Subcutaneous abdominal adipose tissue (tissue), 5 donors: ENCODE measurements around the gene EME2.
A peak's percentile ranks its signal among the peaks of the same experiment; 100 is the strongest.

Source experiments
- H3K27ac ChIP-seq: one replicate; pipeline ENCODE4 v1.7.0; 2013; ENCODE audit warnings: low read depth, mild to moderate bottlenecking, inconsistent platforms, low read length, moderate library complexity
- H3K27me3 ChIP-seq, 5 donors: one replicate each; pipeline ENCODE4 v1.7.0; 2013; ENCODE audit warnings: low read length in 5 of 5, inconsistent platforms in 1 of 5; ENCODE audit not compliant: control insufficient read depth in 5 of 5, insufficient read depth in 4 of 5
- H3K36me3 ChIP-seq, 5 donors: one replicate each; pipeline ENCODE4 v1.7.0; 2013; ENCODE audit warnings: low read length in 5 of 5; ENCODE audit not compliant: control insufficient read depth in 5 of 5, insufficient read depth in 5 of 5
- H3K4me1 ChIP-seq, 5 donors: one replicate each; pipeline ENCODE4 v1.7.0; 2013; ENCODE audit warnings: low read length in 5 of 5, mild to moderate bottlenecking in 3 of 5, moderate library complexity in 1 of 5; ENCODE audit not compliant: control insufficient read depth in 5 of 5, insufficient read depth in 5 of 5
- H3K4me3 ChIP-seq, 5 donors: one replicate each; pipeline ENCODE4 v1.7.0; 2013; ENCODE audit warnings: low read length in 5 of 5, low read depth in 1 of 5
- H3K9ac ChIP-seq, 5 donors: one replicate each; pipeline ENCODE4 v1.7.0; 2013; ENCODE audit warnings: low read length in 5 of 5, mild to moderate bottlenecking in 4 of 5, moderate library complexity in 3 of 5
- H3K9me3 ChIP-seq, 5 donors: one replicate each; pipeline ENCODE4 v1.7.0; 2013; ENCODE audit warnings: low read length in 5 of 5; ENCODE audit not compliant: control insufficient read depth in 5 of 5
- donor health status: healthy.
- donor health status: healthy.
- donor health status: healthy.
- donor health status: healthy.
- donor health status: healthy.

The EME2 gene

GRCh38 chr16:1776991-1777374 lies 4.4 kb downstream of the EME2 start:
- H3K27ac ChIP-seq, result no peak overlapping the region
- peaks cover 0 to 57% (median 43%) of the 10 kb centered on the region in 5 donors for H3K36me3 ChIP-seq
- H3K27me3 ChIP-seq, result no peaks in the 10 kb centered on the region
- no peaks in the 10 kb centered on the region for H3K9me3 ChIP-seq
- H3K4me3 ChIP-seq, result no peak overlapping the region
- H3K9ac ChIP-seq, result no peak overlapping the region
- H3K4me1 ChIP-seq, result peaks cover 5 to 45% (median 43%) of the 10 kb centered on the region in 5 donors

- Histone ChIP-seq H3K4me3 (no peak overlapping the region), H3K36me3 (peaks cover 0 to 57% (median 43%) of the 10 kb centered on the region in 5 donors), H3K9me3 (no peaks in the 10 kb centered on the region), H3K27me3 (no peaks in the 10 kb centered on the region), H3K9ac (no peak overlapping the region), H3K4me1 (peaks cover 4 to 39% (median 37%) of the 10 kb centered on the region in 5 donors), H3K27ac (no peak overlapping the region)
These were observed 5.0 kb downstream of the EME2 start for GRCh38 chr16:1777375-1778199.

- Histone ChIP-seq H3K4me1 (peaks cover 4 to 43% (median 39%) of the 10 kb centered on the region in 5 donors), H3K27me3 (no peaks in the 10 kb centered on the region), H3K9me3 (no peaks in the 10 kb centered on the region), H3K4me3 (no peak overlapping the region), H3K27ac (no peak overlapping the region), H3K9ac (peak overlapping the region in 1 of 5 donors; percentile 35), H3K36me3 (peaks cover 0 to 57% (median 43%) of the 10 kb centered on the region in 5 donors)
These were observed 5.9 kb downstream of the EME2 start for GRCh38 chr16:1778200-1779179.

- no peak overlapping the region for H3K27ac ChIP-seq
- H3K9ac ChIP-seq, result peak overlapping the region in 1 of 5 donors; percentile 35
- no peaks in the 10 kb centered on the region for H3K27me3 ChIP-seq
- peaks cover 0 to 43% (median 37%) of the 10 kb centered on the region in 5 donors for H3K4me1 ChIP-seq
- H3K4me3 ChIP-seq, result no peak overlapping the region
- no peaks in the 10 kb centered on the region for H3K9me3 ChIP-seq
- peaks cover 0 to 57% (median 43%) of the 10 kb centered on the region in 5 donors for H3K36me3 ChIP-seq
These were observed 6.7 kb downstream of the EME2 start for GRCh38 chr16:1779234-1779701.

GRCh38 chr16:1779741-1780676 lies 7.4 kb downstream of the EME2 start:
- Histone ChIP-seq H3K9ac (peak overlapping the region in 1 of 5 donors; percentile 35), H3K27me3 (no peaks in the 10 kb centered on the region), H3K4me1 (peaks cover 0 to 38% (median 33%) of the 10 kb centered on the region in 5 donors), H3K9me3 (no peaks in the 10 kb centered on the region), H3K36me3 (peaks cover 0 to 57% (median 43%) of the 10 kb centered on the region in 5 donors), H3K27ac (no peak overlapping the region), H3K4me3 (no peak overlapping the region)

GRCh38 chr16:1780677-1781072 lies 8.1 kb downstream of the EME2 start:
- no peaks in the 10 kb centered on the region for H3K27me3 ChIP-seq
- peak overlapping the region in 1 of 5 donors; percentile 35 for H3K9ac ChIP-seq
- H3K4me1 ChIP-seq, result peaks cover 0 to 40% (median 34%) of the 10 kb centered on the region in 5 donors
- H3K9me3 ChIP-seq, result no peaks in the 10 kb centered on the region
- H3K36me3 ChIP-seq, result peaks cover 0 to 53% (median 38%) of the 10 kb centered on the region in 5 donors
- no peak overlapping the region for H3K4me3 ChIP-seq
- H3K27ac ChIP-seq, result no peak overlapping the region

GRCh38 chr16:1781254-1781653 lies 8.6 kb downstream of the EME2 start:
- H3K36me3 ChIP-seq, result peaks cover 0 to 51% (median 37%) of the 10 kb centered on the region in 5 donors
- peak overlapping the region in 4 of 5 donors; percentile 65 to 78 (median 77) for H3K9ac ChIP-seq
- H3K27me3 ChIP-seq, result no peaks in the 10 kb centered on the region
- peak overlapping the region in 4 of 5 donors; percentile 65 to 83 (median 80) for H3K4me3 ChIP-seq
- no peak overlapping the region for H3K27ac ChIP-seq
- peaks cover 0 to 40% (median 34%) of the 10 kb centered on the region in 5 donors for H3K4me1 ChIP-seq
- H3K9me3 ChIP-seq, result no peaks in the 10 kb centered on the region

GRCh38 chr16:1781758-1782407 lies 9.3 kb downstream of the EME2 start:
- Histone ChIP-seq H3K9ac (peak overlapping the region in 4 of 5 donors; percentile 65 to 78 (median 77)), H3K4me1 (peaks cover 0 to 44% (median 34%) of the 10 kb centered on the region in 5 donors), H3K9me3 (no peaks in the 10 kb centered on the region), H3K27ac (peak overlapping the region; percentile 50), H3K4me3 (peak overlapping the region in 4 of 5 donors; percentile 65 to 83 (median 80)), H3K36me3 (peaks cover 0 to 51% (median 36%) of the 10 kb centered on the region in 5 donors), H3K27me3 (no peaks in the 10 kb centered on the region)
